Activated CD8-positive, alpha-beta T cell treated with anti-CD3 and anti-CD28 coated beads, Interleukin-2, amount 10 ng/mL, durations not matched to agents 7 days and 5 days (primary cell): Measurements from ENCODE around the gene RNF180. TPM values are rescaled to one million over a fixed set of nuclear protein-coding genes. Genes with fewer than 3 reads are reported as not detected.

Experiments
- ATAC-seq: fragments of 150-1000 bp; cut with Tn5 transposase; one replicate; pipeline ENCODE4 v1.10.0; 2021; ENCODE audit warnings: moderate library complexity
- CTCF ChIA-PET: fragments of 350-600 bp; sonication (Branson Sonifier 250); formaldehyde crosslinking; loops from one replicate; lab custom pipeline; 2021; ENCODE audit warnings: antibody characterized with exemption; lab: Charles Lee
- POLR2A ChIA-PET: fragments of 350-600 bp; sonication (Branson Sonifier 250); formaldehyde crosslinking; loops from one replicate; lab custom pipeline; 2021; ENCODE audit warnings: antibody characterized with exemption; lab: Charles Lee
- DNase-seq: peaks from one replicate; pipeline ENCODE4 v3.0.0-alpha.2; 2020
- H3K27ac Mint-ChIP-seq: one replicate; pipeline ENCODE4 v1.8.0; 2021; ENCODE audit warnings: mild to moderate bottlenecking, mixed read lengths
- H3K27me3 Mint-ChIP-seq: one replicate; pipeline ENCODE4 v1.8.0; 2021; ENCODE audit warnings: low read depth, mixed read lengths
- H3K36me3 Mint-ChIP-seq: one replicate; pipeline ENCODE4 v1.8.0; 2021; ENCODE audit warnings: low read depth, mixed read lengths
- H3K4me1 Mint-ChIP-seq: one replicate; pipeline ENCODE4 v1.8.0; 2021; ENCODE audit warnings: low read depth, mixed read lengths
- H3K4me3 Mint-ChIP-seq: one replicate; pipeline ENCODE4 v1.8.0; 2021; ENCODE audit warnings: mild to moderate bottlenecking, mixed read lengths
- H3K9me3 Mint-ChIP-seq: one replicate; pipeline ENCODE4 v1.8.0; 2022; ENCODE audit warnings: mixed read lengths; ENCODE audit not compliant: insufficient read depth
- total RNA-seq, 2 experiments: library from RNA; stranded (reverse); gene quantifications; one replicate each; pipeline ENCODE4 v1.2.3, GENCODE V29; 2021

The RNF180 gene
- total RNA-seq, 2 experiments from 2014 or later = not detected

GRCh38 chr5:64156261-64156660, 9.4 kb upstream of the RNF180 start:
- Mint-ChIP-seq H3K27ac (no peak overlapping the region), H3K4me1 (no peaks in the 10 kb centered on the region), H3K4me3 (no peak overlapping the region), H3K9me3 (no peaks in the 10 kb centered on the region), H3K36me3 (no peaks in the 10 kb centered on the region), H3K27me3 (no peaks in the 10 kb centered on the region)
- ChIA-PET POLR2A (no interaction called here), CTCF (no interaction called here)
- DNase-seq = no peak
- ATAC-seq = no peak

GRCh38 chr5:64158827-64159226, 6.8 kb upstream of the RNF180 start:
- no peaks in the 10 kb centered on the region for H3K4me1 Mint-ChIP-seq
- no peak overlapping the region for H3K4me3 Mint-ChIP-seq
- no peaks in the 10 kb centered on the region for H3K9me3 Mint-ChIP-seq
- DNase-seq = no peak
- peaks cover 5% of the 10 kb centered on the region for H3K27me3 Mint-ChIP-seq
- H3K27ac Mint-ChIP-seq = no peak overlapping the region
- CTCF ChIA-PET = no interaction called here
- POLR2A ChIA-PET = no interaction called here
- no peaks in the 10 kb centered on the region for H3K36me3 Mint-ChIP-seq
- no peak for ATAC-seq

GRCh38 chr5:64160201-64160600, 5.4 kb upstream of the RNF180 start:
- peaks cover 1% of the 10 kb centered on the region for H3K4me1 Mint-ChIP-seq
- POLR2A ChIA-PET = no interaction called here
- peaks cover 16% of the 10 kb centered on the region for H3K27me3 Mint-ChIP-seq
- H3K27ac Mint-ChIP-seq = no peak overlapping the region
- CTCF ChIA-PET = no interaction called here
- DNase-seq (no peak), ATAC-seq (no peak)
- H3K36me3 Mint-ChIP-seq = no peaks in the 10 kb centered on the region
- no peaks in the 10 kb centered on the region for H3K9me3 Mint-ChIP-seq
- no peak overlapping the region for H3K4me3 Mint-ChIP-seq

GRCh38 chr5:64161420-64161819, 4.2 kb upstream of the RNF180 start:
- CTCF ChIA-PET = no interaction called here
- Mint-ChIP-seq H3K36me3 (no peaks in the 10 kb centered on the region), H3K9me3 (no peaks in the 10 kb centered on the region), H3K4me1 (peaks cover 3% of the 10 kb centered on the region), H3K4me3 (no peak overlapping the region), H3K27me3 (peaks cover 24% of the 10 kb centered on the region), H3K27ac (no peak overlapping the region)
- POLR2A ChIA-PET = no interaction called here
- ATAC-seq (no peak), DNase-seq (no peak)

GRCh38 chr5:64163135-64163534, 2.5 kb upstream of the RNF180 start:
- DNase-seq = no peak
- peaks cover 3% of the 10 kb centered on the region for H3K4me1 Mint-ChIP-seq
- H3K36me3 Mint-ChIP-seq = no peaks in the 10 kb centered on the region
- peaks cover 32% of the 10 kb centered on the region for H3K27me3 Mint-ChIP-seq
- no peak for ATAC-seq
- no peak overlapping the region for H3K27ac Mint-ChIP-seq
- ChIA-PET CTCF (no interaction called here), POLR2A (no interaction called here)
- H3K9me3 Mint-ChIP-seq = no peaks in the 10 kb centered on the region
- no peak overlapping the region for H3K4me3 Mint-ChIP-seq

GRCh38 chr5:64163746-64164145, 1.9 kb upstream of the RNF180 start:
- Mint-ChIP-seq H3K4me1 (peaks cover 3% of the 10 kb centered on the region), H3K27ac (no peak overlapping the region), H3K36me3 (no peaks in the 10 kb centered on the region), H3K9me3 (no peaks in the 10 kb centered on the region), H3K4me3 (no peak overlapping the region), H3K27me3 (peaks cover 32% of the 10 kb centered on the region)
- ChIA-PET CTCF (no interaction called here), POLR2A (no interaction called here)
- ATAC-seq (no peak), DNase-seq (no peak)

- CTCF ChIA-PET = no interaction called here
- Mint-ChIP-seq H3K9me3 (no peaks in the 10 kb centered on the region), H3K4me1 (peaks cover 3% of the 10 kb centered on the region), H3K4me3 (no peak overlapping the region), H3K36me3 (no peaks in the 10 kb centered on the region), H3K27me3 (peaks cover 32% of the 10 kb centered on the region), H3K27ac (no peak overlapping the region)
- ATAC-seq = no peak
- POLR2A ChIA-PET = no interaction called here
- no peak for DNase-seq
Observed at GRCh38 chr5:64164166-64164565, 1.5 kb upstream of the RNF180 start.

GRCh38 chr5:64165160-64165499, 513 bp upstream of the RNF180 start:
- H3K4me3 Mint-ChIP-seq = no peak overlapping the region
- H3K27ac Mint-ChIP-seq = no peak overlapping the region
- H3K4me1 Mint-ChIP-seq = peaks cover 3% of the 10 kb centered on the region
- peaks cover 32% of the 10 kb centered on the region for H3K27me3 Mint-ChIP-seq
- POLR2A ChIA-PET = no interaction called here
- no peaks in the 10 kb centered on the region for H3K36me3 Mint-ChIP-seq
- CTCF ChIA-PET = no interaction called here
- no peak for DNase-seq
- H3K9me3 Mint-ChIP-seq = no peaks in the 10 kb centered on the region
- no peak for ATAC-seq

- DNase-seq (no peak), ATAC-seq (no peak)
- H3K36me3 Mint-ChIP-seq = no peaks in the 10 kb centered on the region
- no peaks in the 10 kb centered on the region for H3K9me3 Mint-ChIP-seq
- POLR2A ChIA-PET = no interaction called here
- peak overlapping the region; percentile 0 for H3K4me3 Mint-ChIP-seq
- H3K27ac Mint-ChIP-seq = no peak overlapping the region
- CTCF ChIA-PET = no interaction called here
- H3K27me3 Mint-ChIP-seq = peaks cover 32% of the 10 kb centered on the region
- peaks cover 3% of the 10 kb centered on the region for H3K4me1 Mint-ChIP-seq
Observed at GRCh38 chr5:64166201-64166959, 737 bp downstream of the RNF180 start.

GRCh38 chr5:64176301-64176700, 10.7 kb downstream of the RNF180 start:
- Mint-ChIP-seq H3K27ac (no peak overlapping the region), H3K4me1 (no peaks in the 10 kb centered on the region), H3K4me3 (no peak overlapping the region), H3K27me3 (no peaks in the 10 kb centered on the region), H3K36me3 (no peaks in the 10 kb centered on the region), H3K9me3 (peaks cover 5% of the 10 kb centered on the region)
- POLR2A ChIA-PET = no interaction called here
- CTCF ChIA-PET = no interaction called here
- ATAC-seq (no peak), DNase-seq (no peak)

GRCh38 chr5:64180661-64181343, 15.2 kb downstream of the RNF180 start:
- Mint-ChIP-seq H3K27ac (no peak overlapping the region), H3K4me1 (no peaks in the 10 kb centered on the region), H3K27me3 (no peaks in the 10 kb centered on the region), H3K4me3 (no peak overlapping the region), H3K36me3 (no peaks in the 10 kb centered on the region), H3K9me3 (peaks cover 5% of the 10 kb centered on the region)
- ChIA-PET CTCF (no interaction called here), POLR2A (no interaction called here)
- ATAC-seq = no peak
- no peak for DNase-seq

- no peaks in the 10 kb centered on the region for H3K4me1 Mint-ChIP-seq
- H3K36me3 Mint-ChIP-seq = no peaks in the 10 kb centered on the region
- H3K27me3 Mint-ChIP-seq = no peaks in the 10 kb centered on the region
- H3K27ac Mint-ChIP-seq = no peak overlapping the region
- no peak for DNase-seq
- H3K4me3 Mint-ChIP-seq = no peak overlapping the region
- POLR2A ChIA-PET = no interaction called here
- peaks cover under 1% of the 10 kb centered on the region for H3K9me3 Mint-ChIP-seq
- CTCF ChIA-PET = no interaction called here
- ATAC-seq = no peak
Observed at GRCh38 chr5:64181440-64181839, 15.8 kb downstream of the RNF180 start.
